22Rv1 (cell line): ENCODE data around the gene OS9.
"Not testable (repeated sequence)": the region's sequence is repeated elsewhere in the genome, so short reads cannot be mapped to it uniquely, and the experiment has no call there.

Experiments
- H3K27ac ChIP-seq: fragments of 450-650 bp; 2 replicates; pipeline ENCODE4 v1.5.1; 2017
- CTCF ChIP-seq: fragments of 450-650 bp; IDR thresholded peaks from 2 replicates; pipeline ENCODE4 v1.5.1; 2017; ENCODE audit warnings: mild to moderate bottlenecking
- ZFX ChIP-seq: fragments of 450-650 bp; IDR thresholded peaks from 2 replicates; pipeline ENCODE4 v1.6.1; 2017; ENCODE audit warnings: antibody characterized with exemption, borderline replicate concordance

The OS9 gene

DNA sequence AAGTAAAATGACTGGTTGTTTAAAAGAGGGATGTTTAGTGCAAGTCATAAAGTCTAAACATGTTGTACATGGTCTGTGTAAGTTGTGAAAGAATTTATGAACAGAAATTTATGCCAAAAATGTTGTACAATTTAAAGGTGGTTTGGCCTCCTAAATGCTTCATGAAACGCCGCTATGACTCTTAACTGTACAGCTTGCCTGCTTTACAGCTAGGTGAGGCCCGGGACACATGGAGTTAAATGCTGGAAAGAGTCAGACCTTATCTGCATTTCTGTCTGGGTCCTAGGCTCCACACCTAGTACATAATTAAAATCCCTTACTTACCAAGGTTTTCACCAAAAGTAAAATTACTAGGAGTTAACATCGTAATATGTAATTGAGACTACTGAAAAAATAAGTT lies 32.6 kb upstream of the OS9 start:
- TF ChIP-seq ZFX (no peak), CTCF (no peak)

GRCh38 chr12:57665066-57665820 lies 28.7 kb upstream of the OS9 start:
- H3K27ac ChIP-seq = not testable (repeated sequence)

More for the DNA sequence above, 32.6 kb upstream of the OS9 start:
- H3K27ac ChIP-seq = no peak overlapping the region

DNA sequence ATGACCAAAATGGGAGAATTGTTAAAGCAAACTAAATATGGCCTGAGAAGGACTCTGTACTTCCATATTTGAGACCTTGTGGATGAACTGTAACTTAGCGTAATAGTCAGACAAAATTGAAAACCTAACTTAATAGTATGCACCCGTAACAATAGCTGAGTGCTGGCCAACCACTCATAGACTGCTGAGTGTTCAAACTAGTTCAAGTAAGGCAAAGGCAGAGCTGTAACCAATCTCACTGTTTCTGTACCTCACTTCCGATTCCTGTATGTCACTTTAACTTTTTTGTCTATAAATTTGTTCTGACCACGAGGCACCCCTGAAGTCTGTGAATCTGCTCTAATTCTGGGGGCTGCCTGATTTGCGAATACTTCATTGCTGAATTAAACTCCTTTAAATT lies 27.0 kb upstream of the OS9 start:
- H3K27ac ChIP-seq = no peak overlapping the region
- TF ChIP-seq ZFX (no peak), CTCF (no peak)

- H3K27ac ChIP-seq = not testable (repeated sequence)
Observed at GRCh38 chr12:57669691-57670090, 24.2 kb upstream of the OS9 start.

DNA sequence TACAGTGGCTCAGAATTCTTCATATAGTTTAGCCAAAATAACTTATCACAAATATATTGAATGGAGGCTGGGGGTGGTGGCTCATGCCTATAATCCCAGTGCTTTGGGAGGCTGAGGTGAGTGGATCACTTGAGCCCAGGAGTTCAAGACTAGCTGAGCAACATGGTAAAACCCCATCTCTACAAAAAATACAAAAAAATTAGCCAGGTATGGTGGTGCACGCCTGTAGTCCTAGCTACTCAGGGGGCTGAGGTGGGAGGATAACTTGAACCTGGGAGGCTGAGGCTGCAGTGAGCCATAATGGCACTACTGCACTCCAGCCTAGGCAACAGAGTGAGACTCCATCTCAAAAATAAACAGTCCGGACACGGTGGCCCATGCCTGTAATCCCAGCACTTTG lies 22.1 kb upstream of the OS9 start:
- H3K27ac ChIP-seq = not testable (repeated sequence)

GRCh38 chr12:57672801-57673200 lies 21.1 kb upstream of the OS9 start:
- no peak overlapping the region for H3K27ac ChIP-seq
- TF ChIP-seq CTCF (no peak), ZFX (no peak)

- TF ChIP-seq ZFX (no peak), CTCF (no peak)
- no peak overlapping the region for H3K27ac ChIP-seq
Observed at GRCh38 chr12:57674691-57675090, 19.2 kb upstream of the OS9 start.

DNA sequence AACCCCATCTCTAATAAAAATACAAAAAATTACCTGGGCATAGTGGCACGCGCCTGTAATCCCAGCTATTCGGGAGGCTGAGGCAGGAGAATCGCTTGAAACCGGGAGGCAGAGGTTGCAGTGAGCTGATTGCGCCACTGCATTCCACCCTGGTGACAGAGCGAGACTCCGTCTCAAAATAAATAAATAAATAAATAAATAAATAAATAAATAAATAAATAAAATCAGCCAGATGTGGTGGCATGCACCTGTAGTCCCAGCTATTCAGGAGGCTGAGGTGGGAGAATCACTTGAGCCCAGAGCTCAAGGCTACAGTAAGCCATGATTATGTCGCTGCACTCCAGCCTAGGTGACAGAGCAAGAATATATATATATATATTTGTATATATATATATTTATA lies 16.0 kb upstream of the OS9 start:
- H3K27ac ChIP-seq = not testable (repeated sequence)

DNA sequence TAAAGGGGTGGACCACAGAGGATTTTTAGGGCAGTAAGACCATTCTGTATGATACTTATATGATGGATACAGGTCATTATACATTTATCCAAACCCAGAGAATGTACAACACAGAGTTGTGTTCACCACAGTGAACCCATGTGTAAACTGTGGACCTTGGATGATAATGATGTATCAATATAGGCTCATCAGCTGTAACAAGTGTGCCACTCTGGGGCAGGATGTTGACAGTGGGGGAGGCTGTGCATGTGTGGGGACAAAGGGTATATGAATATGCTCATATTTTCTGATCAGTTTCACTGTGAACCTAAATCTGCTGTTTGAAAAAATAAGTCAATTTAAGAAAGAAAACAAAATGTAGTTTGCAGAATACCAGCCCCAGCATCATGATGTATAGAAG lies 14.2 kb upstream of the OS9 start:
- H3K27ac ChIP-seq = no peak overlapping the region
- TF ChIP-seq CTCF = no peak
- no peak for TF ChIP-seq ZFX

GRCh38 chr12:57687862-57688261 lies 6.1 kb upstream of the OS9 start:
- no peak for TF ChIP-seq CTCF
- no peak for TF ChIP-seq ZFX
- H3K27ac ChIP-seq = no peak overlapping the region
